GM12874 (cell line): ENCODE measurements around the gene GGTLC2.
"Not testable (repeated sequence)": the region's sequence is repeated elsewhere in the genome, so short reads cannot be mapped to it uniquely, and the experiment has no call there.

Experiments
- CTCF ChIP-seq: IDR thresholded peaks from 2 replicates; pipeline ENCODE4 v1.5.1; 2011; ENCODE audit warnings: low read depth, mild to moderate bottlenecking, control low read depth, low read length, moderate library complexity; ENCODE audit not compliant: insufficient read depth

GGTLC2 gene

GRCh38 chr22:22644314-22644713 is at the start of gene GGTLC2:
Gene GGTLC2 (plus strand): TSS chr22:22644614. CDS start chr22:22646346, 1,732 bp downstream.
- not testable (repeated sequence) for TF ChIP-seq CTCF

- TF ChIP-seq CTCF, result no peak
These were observed 49.2 kb upstream of the GGTLC2 start for GRCh38 chr22:22595001-22595835.

GRCh38 chr22:22598144-22598543 is 46.3 kb upstream of the GGTLC2 start:
- TF ChIP-seq CTCF, result no peak

- no peak for TF ChIP-seq CTCF
These were observed 45.2 kb upstream of the GGTLC2 start for GRCh38 chr22:22599248-22599647.

GRCh38 chr22:22600531-22601261 is 43.7 kb upstream of the GGTLC2 start:
- TF ChIP-seq CTCF, result no peak

GRCh38 chr22:22603470-22603947 is 40.9 kb upstream of the GGTLC2 start:
- no peak for TF ChIP-seq CTCF

GRCh38 chr22:22604326-22605073 is 39.9 kb upstream of the GGTLC2 start:
- TF ChIP-seq CTCF, result no peak
